HG02642 (cell line): ENCODE results near the gene CHRNA7.
"Not testable (repeated sequence)": the region's sequence is repeated elsewhere in the genome, so short reads cannot be mapped to it uniquely, and the experiment has no call there.

ENCODE experiments used
- ATAC-seq: cut with Tn5 transposase; IDR thresholded peaks from one replicate; pipeline ENCODE4 v1.9.1; 2021; ENCODE audit warnings: mild to moderate bottlenecking; ENCODE audit not compliant: unreplicated experiment, poor library complexity

CHRNA7 gene

GRCh38 chr15:32117122-32117521 lies 86.8 kb downstream of the CHRNA7 start:
- no peak for ATAC-seq

- ATAC-seq: no peak
Observed at GRCh38 chr15:32119286-32119685, 89.0 kb downstream of the CHRNA7 start.

- no peak for ATAC-seq
Observed at GRCh38 chr15:32119694-32120330, 89.5 kb downstream of the CHRNA7 start.

- no peak for ATAC-seq
Observed at GRCh38 chr15:32120577-32121383, 90.5 kb downstream of the CHRNA7 start.

- ATAC-seq: no peak
Observed at GRCh38 chr15:32121384-32121695, 91.0 kb downstream of the CHRNA7 start.

- ATAC-seq: no peak
Observed at GRCh38 chr15:32122013-32122412, 91.7 kb downstream of the CHRNA7 start.

GRCh38 chr15:32123473-32123872 lies 93.2 kb downstream of the CHRNA7 start:
- ATAC-seq: no peak

GRCh38 chr15:32124726-32125125 lies 94.4 kb downstream of the CHRNA7 start:
- no peak for ATAC-seq

GRCh38 chr15:32125595-32125994 lies 95.3 kb downstream of the CHRNA7 start:
- ATAC-seq: no peak

- no peak for ATAC-seq
Observed at GRCh38 chr15:32129815-32130214, 99.5 kb downstream of the CHRNA7 start.

GRCh38 chr15:32130823-32131222 lies 100.5 kb downstream of the CHRNA7 start:
- ATAC-seq: no peak

GRCh38 chr15:32131803-32132202 lies 101.5 kb downstream of the CHRNA7 start:
- ATAC-seq: no peak

GRCh38 chr15:32132859-32133258 lies 102.5 kb downstream of the CHRNA7 start:
- ATAC-seq: no peak

- ATAC-seq: no peak
Observed at GRCh38 chr15:32134842-32135241, 104.5 kb downstream of the CHRNA7 start.

GRCh38 chr15:32135335-32135734 lies 105.0 kb downstream of the CHRNA7 start:
- no peak for ATAC-seq

- ATAC-seq: not testable (repeated sequence)
Observed at GRCh38 chr15:32145512-32145911, 115.2 kb downstream of the CHRNA7 start.

- no peak for ATAC-seq
Observed at GRCh38 chr15:32148833-32149555, 118.7 kb downstream of the CHRNA7 start.

- no peak for ATAC-seq
Observed at GRCh38 chr15:32152574-32152973, 122.3 kb downstream of the CHRNA7 start.

GRCh38 chr15:32153868-32154623 lies 123.7 kb downstream of the CHRNA7 start:
- not testable (repeated sequence) for ATAC-seq

GRCh38 chr15:32162143-32162542 lies 131.8 kb downstream of the CHRNA7 start:
- ATAC-seq: not testable (repeated sequence)

GRCh38 chr15:32164065-32164464 lies 133.8 kb downstream of the CHRNA7 start:
- ATAC-seq: not testable (repeated sequence)
